ENCODE measurements around the gene TSEN2. TPM values are rescaled to one million over a fixed set of nuclear protein-coding genes. Genes with fewer than 3 reads are reported as not detected.

Gene TSEN2
- total RNA-seq, 3 donors from 2014 or later: 20.0 to 32.8 (median 26.5) TPM

DNA sequence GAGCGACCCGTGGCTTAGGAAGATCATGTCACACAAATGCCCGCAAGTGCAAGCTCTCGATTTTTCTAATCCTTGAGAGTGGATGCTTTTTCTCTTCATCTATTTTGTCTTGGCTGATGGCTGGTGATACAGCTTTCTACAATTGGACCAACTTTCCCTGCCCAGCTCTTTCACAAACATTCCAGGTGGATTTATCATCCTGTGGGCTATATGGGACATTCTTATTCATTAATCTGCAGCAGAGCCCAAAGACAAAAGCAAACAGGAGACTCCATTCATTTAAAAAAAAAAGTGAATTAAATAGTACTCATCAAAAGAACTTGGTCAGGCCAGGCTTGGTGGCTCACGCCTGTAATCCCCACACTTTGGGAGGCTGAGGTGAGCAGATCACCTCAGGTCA is 14.2 kb upstream of the TSEN2 start:
- DNase-seq (ENCODE audit: low spot score in 2 of 2): no peak
- intact Hi-C loops (cut with DNase I; ENCODE audit: low total_unique reads): no loop called here
- Histone ChIP-seq H3K9me3 (no peaks in the 10 kb centered on the region), H3K27ac (no peak overlapping the region), H3K36me3 (no peaks in the 10 kb centered on the region), H3K4me3 (no peak overlapping the region), H3K4me1 (no peaks in the 10 kb centered on the region), H3K27me3 (no peaks in the 10 kb centered on the region)
- no peak for TF ChIP-seq POLR2A (IDR thresholded peaks at IDR 0.05)
- TF ChIP-seq POLR2AphosphoS5 (IDR thresholded peaks at IDR 0.05): no peak
- TF ChIP-seq, protein P1, sequence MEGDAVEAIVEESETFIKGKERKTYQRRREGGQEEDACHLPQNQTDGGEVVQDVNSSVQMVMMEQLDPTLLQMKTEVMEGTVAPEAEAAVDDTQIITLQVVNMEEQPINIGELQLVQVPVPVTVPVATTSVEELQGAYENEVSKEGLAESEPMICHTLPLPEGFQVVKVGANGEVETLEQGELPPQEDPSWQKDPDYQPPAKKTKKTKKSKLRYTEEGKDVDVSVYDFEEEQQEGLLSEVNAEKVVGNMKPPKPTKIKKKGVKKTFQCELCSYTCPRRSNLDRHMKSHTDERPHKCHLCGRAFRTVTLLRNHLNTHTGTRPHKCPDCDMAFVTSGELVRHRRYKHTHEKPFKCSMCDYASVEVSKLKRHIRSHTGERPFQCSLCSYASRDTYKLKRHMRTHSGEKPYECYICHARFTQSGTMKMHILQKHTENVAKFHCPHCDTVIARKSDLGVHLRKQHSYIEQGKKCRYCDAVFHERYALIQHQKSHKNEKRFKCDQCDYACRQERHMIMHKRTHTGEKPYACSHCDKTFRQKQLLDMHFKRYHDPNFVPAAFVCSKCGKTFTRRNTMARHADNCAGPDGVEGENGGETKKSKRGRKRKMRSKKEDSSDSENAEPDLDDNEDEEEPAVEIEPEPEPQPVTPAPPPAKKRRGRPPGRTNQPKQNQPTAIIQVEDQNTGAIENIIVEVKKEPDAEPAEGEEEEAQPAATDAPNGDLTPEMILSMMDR (IDR thresholded peaks at IDR 0.05): no peak

GRCh38 chr3:12470680-12471079 is 13.6 kb upstream of the TSEN2 start:
- no peak for TF ChIP-seq POLR2AphosphoS5 (IDR thresholded peaks at IDR 0.05)
- no peak for TF ChIP-seq POLR2A (IDR thresholded peaks at IDR 0.05)
- TF ChIP-seq, protein P1 (IDR thresholded peaks at IDR 0.05): no peak
- Histone ChIP-seq H3K27me3 (no peaks in the 10 kb centered on the region), H3K27ac (no peak overlapping the region), H3K4me3 (no peak overlapping the region), H3K9me3 (no peaks in the 10 kb centered on the region), H3K4me1 (no peaks in the 10 kb centered on the region), H3K36me3 (no peaks in the 10 kb centered on the region)
- DNase-seq (ENCODE audit: low spot score in 2 of 2): no peak
- intact Hi-C loops (cut with DNase I; ENCODE audit: low total_unique reads): no loop called here

- DNase-seq (ENCODE audit: low spot score in 2 of 2): no peak
- intact Hi-C loops (cut with DNase I; ENCODE audit: low total_unique reads): no loop called here
- Histone ChIP-seq H3K4me1 (no peaks in the 10 kb centered on the region), H3K36me3 (no peaks in the 10 kb centered on the region), H3K9me3 (no peaks in the 10 kb centered on the region), H3K4me3 (no peak overlapping the region), H3K27ac (no peak overlapping the region), H3K27me3 (no peaks in the 10 kb centered on the region)
- TF ChIP-seq POLR2AphosphoS5 (IDR thresholded peaks at IDR 0.05) (no peak), POLR2A (IDR thresholded peaks at IDR 0.05) (no peak)
- TF ChIP-seq, protein P1 (IDR thresholded peaks at IDR 0.05): no peak
Measured at GRCh38 chr3:12471241-12471640, 13.0 kb upstream of the TSEN2 start.

DNA sequence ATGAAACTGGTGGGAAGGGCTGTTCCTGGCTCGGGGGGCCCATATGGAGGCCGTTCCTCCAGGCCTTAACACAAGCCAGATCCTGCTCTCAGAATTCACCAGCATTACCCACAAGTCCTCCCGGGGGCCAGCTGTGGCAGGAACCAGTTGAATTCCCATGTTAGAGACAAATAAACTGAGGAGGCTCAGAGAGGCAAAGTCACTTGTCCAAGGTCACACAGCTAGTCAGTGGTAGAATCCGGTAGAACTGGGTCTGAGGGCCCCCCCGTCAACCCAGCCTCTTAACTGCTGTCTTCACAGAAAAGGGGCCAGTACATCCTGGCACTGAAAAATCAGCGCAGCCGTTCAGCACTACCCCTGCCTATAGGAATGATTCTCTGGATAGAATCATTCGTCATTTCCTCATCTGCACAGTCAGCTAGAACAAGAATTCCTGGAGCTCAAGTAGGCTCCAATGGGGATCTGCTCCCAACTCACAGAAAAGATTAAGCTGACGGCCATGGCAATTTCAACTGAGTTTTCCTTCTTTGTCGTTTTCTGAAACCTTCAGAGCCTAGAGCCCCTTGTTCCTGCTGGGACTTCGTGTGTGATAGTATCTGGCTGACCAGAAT is 12.2 kb upstream of the TSEN2 start:
- no peaks in the 10 kb centered on the region for H3K9me3 ChIP-seq
- intact Hi-C loops (cut with DNase I; ENCODE audit: low total_unique reads): no loop called here
- H3K27me3 ChIP-seq: no peaks in the 10 kb centered on the region
- H3K36me3 ChIP-seq: no peaks in the 10 kb centered on the region
- no peak for DNase-seq (ENCODE audit: low spot score in 2 of 2)
- TF ChIP-seq, protein P1 (IDR thresholded peaks at IDR 0.05): no peak
- TF ChIP-seq POLR2A (IDR thresholded peaks at IDR 0.05) (no peak), POLR2AphosphoS5 (IDR thresholded peaks at IDR 0.05) (no peak)
- peak overlapping the region in 1 of 2 donors; percentile 50 for H3K27ac ChIP-seq
- H3K4me3 ChIP-seq: no peak overlapping the region
- no peaks in the 10 kb centered on the region for H3K4me1 ChIP-seq

GRCh38 chr3:12472796-12473195 is 11.5 kb upstream of the TSEN2 start:
- Histone ChIP-seq H3K36me3 (no peaks in the 10 kb centered on the region), H3K9me3 (no peaks in the 10 kb centered on the region), H3K4me1 (no peaks in the 10 kb centered on the region), H3K27ac (peak overlapping the region in 1 of 2 donors; percentile 50), H3K27me3 (no peaks in the 10 kb centered on the region), H3K4me3 (no peak overlapping the region)
- intact Hi-C loops (cut with DNase I; ENCODE audit: low total_unique reads): no loop called here
- DNase-seq (ENCODE audit: low spot score in 2 of 2): no peak
- TF ChIP-seq POLR2AphosphoS5 (IDR thresholded peaks at IDR 0.05) (no peak), POLR2A (IDR thresholded peaks at IDR 0.05) (no peak)
- TF ChIP-seq, protein P1 (IDR thresholded peaks at IDR 0.05): no peak

Data from breast epithelium (tissue), 4 donors.